H9 (cell line): ENCODE measurements around the gene DTNA. TPM values are rescaled to one million over a fixed set of nuclear protein-coding genes. Genes with fewer than 3 reads are reported as not detected.

Experiments
- DNase-seq: peaks from one replicate; pipeline ENCODE4 v3.0.0-alpha.2; 2017
- H2AFZ ChIP-seq: one replicate; pipeline ENCODE4 v1.6.1; 2013; ENCODE audit warnings: mild to moderate bottlenecking, low read length, control low read depth, moderate library complexity
- H2AK5ac ChIP-seq: 2 replicates; pipeline ENCODE4 v1.6.1; 2013; ENCODE audit warnings: low read length, control low read depth, mixed read lengths; ENCODE audit not compliant: insufficient read length
- H2BK120ac ChIP-seq: one replicate; pipeline ENCODE4 v1.6.1; 2013; ENCODE audit warnings: low read depth, mild to moderate bottlenecking, low read length, control low read depth, inconsistent platforms; ENCODE audit not compliant: poor library complexity, severe bottlenecking
- H2BK12ac ChIP-seq: 2 replicates; pipeline ENCODE4 v1.6.1; 2013; ENCODE audit warnings: low read length, control low read depth, mixed read lengths, low read depth; ENCODE audit not compliant: insufficient read length
- H2BK15ac ChIP-seq: 2 replicates; pipeline ENCODE4 v1.6.1; 2013; ENCODE audit warnings: low read depth, low read length, control low read depth
- H2BK20ac ChIP-seq: one replicate; pipeline ENCODE4 v1.6.1; 2013; ENCODE audit warnings: low read depth, mild to moderate bottlenecking, low read length, control low read depth, inconsistent platforms; ENCODE audit not compliant: poor library complexity, severe bottlenecking
- H2BK5ac ChIP-seq: 2 replicates; pipeline ENCODE4 v1.6.1; 2013; ENCODE audit warnings: low read length, control low read depth, mixed read lengths; ENCODE audit not compliant: insufficient read length
- H3K14ac ChIP-seq: 2 replicates; pipeline ENCODE4 v1.6.1; 2013; ENCODE audit warnings: low read length, control low read depth; ENCODE audit not compliant: insufficient read depth
- H3K18ac ChIP-seq: 2 replicates; pipeline ENCODE4 v1.6.1; 2013; ENCODE audit warnings: low read depth, mild to moderate bottlenecking, mixed read lengths, low read length, control low read depth; ENCODE audit not compliant: insufficient read length
- H3K23ac ChIP-seq: 2 replicates; pipeline ENCODE4 v1.6.1; 2013; ENCODE audit warnings: low read length, control low read depth, mixed read lengths, low read depth; ENCODE audit not compliant: insufficient read length
- H3K23me2 ChIP-seq: 2 replicates; pipeline ENCODE4 v1.6.1; 2013; ENCODE audit warnings: low read depth, mild to moderate bottlenecking, mixed read lengths, low read length, control low read depth; ENCODE audit not compliant: insufficient read length, poor library complexity, severe bottlenecking
- H3K27ac ChIP-seq: 2 replicates; pipeline ENCODE4 v1.5.1; 2013; ENCODE audit warnings: low read length, control low read depth, mixed read lengths, low read depth; ENCODE audit not compliant: insufficient read length
- H3K27me3 ChIP-seq: 2 replicates; pipeline ENCODE4 v1.6.1; 2013; ENCODE audit warnings: low read length, control low read depth, inconsistent platforms; ENCODE audit not compliant: insufficient read depth
- H3K4ac ChIP-seq: 2 replicates; pipeline ENCODE4 v1.6.1; 2013; ENCODE audit warnings: low read depth, mild to moderate bottlenecking, control low read depth, inconsistent platforms, low read length, moderate library complexity
- H3K4me1 ChIP-seq: 2 replicates; pipeline ENCODE4 v1.6.1; 2013; ENCODE audit warnings: low read length, control low read depth, inconsistent platforms; ENCODE audit not compliant: insufficient read depth
- H3K4me2 ChIP-seq: 2 replicates; pipeline ENCODE4 v1.6.1; 2013; ENCODE audit warnings: low read length, control low read depth, mixed read lengths; ENCODE audit not compliant: insufficient read length, insufficient read depth
- H3K56ac ChIP-seq: 2 replicates; pipeline ENCODE4 v1.6.1; 2013; ENCODE audit warnings: low read depth, mild to moderate bottlenecking, mixed read lengths, low read length, control low read depth; ENCODE audit not compliant: insufficient read length
- H3K79me1 ChIP-seq: 2 replicates; pipeline ENCODE4 v1.6.1; 2013; ENCODE audit warnings: low read depth, mild to moderate bottlenecking, moderate library complexity, low read length, control low read depth, inconsistent platforms; ENCODE audit not compliant: insufficient read depth, poor library complexity, severe bottlenecking
- H3K79me2 ChIP-seq: 2 replicates; pipeline ENCODE4 v1.6.1; 2013; ENCODE audit warnings: low read length, control low read depth, inconsistent platforms; ENCODE audit not compliant: insufficient read depth
- H3K9ac ChIP-seq: 2 replicates; pipeline ENCODE4 v1.6.1; 2013; ENCODE audit warnings: low read length, control low read depth, mixed read lengths; ENCODE audit not compliant: insufficient read length; ENCODE audit errors: extremely low read depth
- H3K9me3 ChIP-seq: one replicate; pipeline ENCODE4 v1.6.1; 2013; ENCODE audit warnings: low read depth, low read length, inconsistent platforms; ENCODE audit not compliant: control insufficient read depth
- H3T11ph ChIP-seq: one replicate; pipeline ENCODE4 v1.6.1; 2013; ENCODE audit warnings: mild to moderate bottlenecking, low read length, control low read depth, inconsistent platforms
- H4K20me1 ChIP-seq: one replicate; pipeline ENCODE4 v1.6.1; 2013; ENCODE audit not compliant: control insufficient read depth, insufficient read length, insufficient read depth
- H4K5ac ChIP-seq: 2 replicates; pipeline ENCODE4 v1.6.1; 2013; ENCODE audit warnings: low read depth, mild to moderate bottlenecking, mixed read lengths, low read length, control low read depth; ENCODE audit not compliant: insufficient read length
- H4K8ac ChIP-seq: replicated peaks from 2 replicates; pipeline ENCODE4 v1.6.1; 2013; ENCODE audit warnings: low read length, control low read depth, mixed read lengths, low read depth; ENCODE audit not compliant: insufficient read length
- H4K91ac ChIP-seq: 2 replicates; pipeline ENCODE4 v1.6.1; 2013; ENCODE audit warnings: low read depth, mild to moderate bottlenecking, moderate library complexity, mixed read lengths, low read length, control low read depth; ENCODE audit not compliant: insufficient read length
- H3K27ac Mint-ChIP-seq, 3 experiments: 2 replicates in 2 of 3; 3 replicates in 1 of 3; pipeline ENCODE4 v1.8.0; 2020 to 2021; ENCODE audit warnings: mixed read lengths in 3 of 3, mild to moderate bottlenecking in 1 of 3, moderate library complexity in 1 of 3
- H3K27me3 Mint-ChIP-seq: 2 replicates; pipeline ENCODE4 v1.8.0; 2021; ENCODE audit warnings: low read depth, mild to moderate bottlenecking, moderate library complexity, mixed read lengths
- H3K36me3 Mint-ChIP-seq, 3 experiments: 2 replicates in 2 of 3; 3 replicates in 1 of 3; pipeline ENCODE4 v1.8.0; 2020 to 2021; ENCODE audit warnings: low read depth in 3 of 3, mixed read lengths in 3 of 3; ENCODE audit not compliant: insufficient read depth in 1 of 3
- H3K4me1 Mint-ChIP-seq, 2 experiments: 2 replicates each; pipeline ENCODE4 v1.8.0; 2020; ENCODE audit warnings: mixed read lengths in 2 of 2
- H3K4me3 Mint-ChIP-seq, 2 experiments: 2 replicates in 1 of 2; 3 replicates in 1 of 2; pipeline ENCODE4 v1.8.0; 2020 to 2021; ENCODE audit warnings: mild to moderate bottlenecking in 2 of 2, mixed read lengths in 2 of 2, moderate library complexity in 1 of 2
- H3K9me3 Mint-ChIP-seq, 2 experiments: 2 replicates in 1 of 2; 3 replicates in 1 of 2; pipeline ENCODE4 v1.8.0; 2020; ENCODE audit warnings: mild to moderate bottlenecking in 2 of 2, mixed read lengths in 2 of 2, moderate library complexity in 1 of 2
- WGBS: extraction: QIAGEN DNeasy Blood & Tissue Kit; methylation state at CpG from one replicate; pipeline ENCODE4 v1.1.7; 2013; ENCODE audit warnings: missing lambda C conversion rate, low lambda C conversion rate, mixed read lengths; ENCODE audit not compliant: insufficient read length; ENCODE audit errors: extremely low coverage; 5-methylcytosine and 5-hydroxymethylcytosine counted together
- total RNA-seq: library from RNA; stranded (reverse); gene quantifications from 2 replicates; pipeline ENCODE4 v1.2.1, GENCODE V29; 2021
- TF ChIP-seq, protein P1 (sequence below): fragments of 200-600 bp; sonication (generic); conservative IDR thresholded peaks from 3 replicates; pipeline ENCODE4 v1.8.0; 2021; ENCODE audit warnings: antibody characterized with exemption, mild to moderate bottlenecking

DTNA gene
- total RNA-seq, 1 experiment from 2014 or later: 25.5 TPM

DNA sequence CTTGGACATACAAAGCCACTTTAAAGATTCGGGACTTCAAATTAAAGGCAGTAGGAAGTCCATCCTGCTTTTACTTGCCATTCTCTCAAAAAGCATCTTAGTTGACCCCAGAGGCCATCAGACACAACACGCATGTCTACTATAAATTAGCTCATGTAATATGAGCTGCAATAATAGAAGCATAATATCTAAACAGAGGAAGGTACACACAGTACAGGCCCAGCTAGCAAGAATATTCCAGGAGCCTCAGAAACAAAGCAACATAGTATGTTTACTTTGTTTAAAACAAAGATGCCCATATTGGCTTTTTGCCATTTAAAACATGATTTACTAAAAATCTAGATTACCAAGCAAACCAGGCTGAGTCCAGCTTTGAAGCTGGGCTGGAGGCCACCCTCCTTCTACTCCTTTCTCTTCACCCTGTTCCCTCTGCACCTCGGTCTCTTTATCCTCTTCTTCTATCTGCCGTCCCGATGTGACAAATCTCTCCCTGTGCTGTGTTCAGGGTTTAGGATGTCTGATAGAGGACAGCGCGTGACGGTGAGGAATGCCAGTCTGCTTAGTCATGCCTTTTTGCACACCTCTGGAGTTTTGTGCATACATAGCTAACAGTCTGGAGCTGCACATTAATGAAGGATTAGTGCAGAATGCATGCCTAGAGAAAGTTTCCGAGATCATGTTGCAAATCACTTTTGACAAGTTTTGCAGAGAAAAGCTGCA is 28.2 kb downstream of the DTNA start:
- Histone ChIP-seq H3K27ac (no peak overlapping the region), H2BK120ac (no peak overlapping the region), H4K20me1 (no peaks in the 10 kb centered on the region), H3K4me2 (no peak overlapping the region), H3K18ac (no peak overlapping the region), H2AK5ac (no peak overlapping the region), H4K8ac (no peak overlapping the region), H3K9me3 (no peaks in the 10 kb centered on the region), H3K27me3 (no peaks in the 10 kb centered on the region), H4K91ac (no peak overlapping the region), H2BK15ac (no peak overlapping the region), H3K4ac (no peak overlapping the region), H3K23me2 (no peaks in the 10 kb centered on the region), H2AFZ (no peak overlapping the region), H2BK12ac (no peak overlapping the region), H3K56ac (no peak overlapping the region), H3K14ac (0 out of 2 replicates have a peak overlapping the region, but pooled peaks have one; percentile 65), H3K79me1 (no peaks in the 10 kb centered on the region), H2BK20ac (no peak overlapping the region), H3K23ac (no peak overlapping the region), H4K5ac (no peak overlapping the region), H3T11ph (no peak overlapping the region), H3K79me2 (no peaks in the 10 kb centered on the region), H2BK5ac (no peak overlapping the region), H3K9ac (no peak overlapping the region), H3K4me1 (no peaks in the 10 kb centered on the region)
- H3K36me3 Mint-ChIP-seq: no peaks in the 10 kb centered on the region
- H3K4me1 Mint-ChIP-seq: peaks cover 9 to 24% of the 10 kb centered on the region in 2 experiments; a peak in 3 of 4 replicates
- H3K9me3 Mint-ChIP-seq: no peaks in the 10 kb centered on the region
- no peak overlapping the region for H3K4me3 Mint-ChIP-seq
- no peaks in the 10 kb centered on the region for H3K27me3 Mint-ChIP-seq
- no peak overlapping the region for H3K27ac Mint-ChIP-seq
- TF ChIP-seq, protein P1, sequence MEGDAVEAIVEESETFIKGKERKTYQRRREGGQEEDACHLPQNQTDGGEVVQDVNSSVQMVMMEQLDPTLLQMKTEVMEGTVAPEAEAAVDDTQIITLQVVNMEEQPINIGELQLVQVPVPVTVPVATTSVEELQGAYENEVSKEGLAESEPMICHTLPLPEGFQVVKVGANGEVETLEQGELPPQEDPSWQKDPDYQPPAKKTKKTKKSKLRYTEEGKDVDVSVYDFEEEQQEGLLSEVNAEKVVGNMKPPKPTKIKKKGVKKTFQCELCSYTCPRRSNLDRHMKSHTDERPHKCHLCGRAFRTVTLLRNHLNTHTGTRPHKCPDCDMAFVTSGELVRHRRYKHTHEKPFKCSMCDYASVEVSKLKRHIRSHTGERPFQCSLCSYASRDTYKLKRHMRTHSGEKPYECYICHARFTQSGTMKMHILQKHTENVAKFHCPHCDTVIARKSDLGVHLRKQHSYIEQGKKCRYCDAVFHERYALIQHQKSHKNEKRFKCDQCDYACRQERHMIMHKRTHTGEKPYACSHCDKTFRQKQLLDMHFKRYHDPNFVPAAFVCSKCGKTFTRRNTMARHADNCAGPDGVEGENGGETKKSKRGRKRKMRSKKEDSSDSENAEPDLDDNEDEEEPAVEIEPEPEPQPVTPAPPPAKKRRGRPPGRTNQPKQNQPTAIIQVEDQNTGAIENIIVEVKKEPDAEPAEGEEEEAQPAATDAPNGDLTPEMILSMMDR: no peak
- no CpG with 5 or more reads among the region's 9 CpGs for WGBS
- DNase-seq: no peak
